Astrocyte (in vitro differentiated cells and primary cell): ENCODE results near the gene TBC1D19.

Source experiments
- EZH2 ChIP-seq: IDR thresholded peaks from 2 replicates; pipeline ENCODE4 v1.6.1; 2012; ENCODE audit warnings: mild to moderate bottlenecking, low read length, inconsistent platforms; ENCODE audit not compliant: insufficient read depth
- TF ChIP-seq, protein P1 (sequence below): IDR thresholded peaks from 2 replicates; pipeline ENCODE4 v1.5.1; 2011; ENCODE audit warnings: low read depth, mild to moderate bottlenecking, inconsistent platforms, low read length, moderate library complexity; ENCODE audit not compliant: insufficient read depth

DNA sequence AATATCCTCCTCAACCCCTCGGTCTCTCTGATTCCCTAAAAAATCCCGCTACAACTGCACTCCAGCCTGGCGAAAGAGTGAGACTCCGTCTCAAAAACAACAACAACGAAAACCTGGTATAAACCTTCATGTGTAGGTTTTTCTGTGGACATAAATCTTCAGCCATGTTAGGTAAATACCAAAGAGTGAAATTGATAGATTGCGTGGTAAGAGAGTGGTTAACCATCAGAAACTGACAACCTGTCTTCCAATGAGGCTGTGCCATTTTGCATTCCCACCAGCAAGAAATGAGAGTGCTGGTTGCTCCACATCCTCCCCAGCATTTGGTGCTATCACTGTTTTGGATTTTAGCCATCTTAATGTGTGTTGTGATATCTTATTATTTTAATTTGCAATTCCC is 10.9 kb downstream of the TBC1D19 start:
- TF ChIP-seq, protein P1, sequence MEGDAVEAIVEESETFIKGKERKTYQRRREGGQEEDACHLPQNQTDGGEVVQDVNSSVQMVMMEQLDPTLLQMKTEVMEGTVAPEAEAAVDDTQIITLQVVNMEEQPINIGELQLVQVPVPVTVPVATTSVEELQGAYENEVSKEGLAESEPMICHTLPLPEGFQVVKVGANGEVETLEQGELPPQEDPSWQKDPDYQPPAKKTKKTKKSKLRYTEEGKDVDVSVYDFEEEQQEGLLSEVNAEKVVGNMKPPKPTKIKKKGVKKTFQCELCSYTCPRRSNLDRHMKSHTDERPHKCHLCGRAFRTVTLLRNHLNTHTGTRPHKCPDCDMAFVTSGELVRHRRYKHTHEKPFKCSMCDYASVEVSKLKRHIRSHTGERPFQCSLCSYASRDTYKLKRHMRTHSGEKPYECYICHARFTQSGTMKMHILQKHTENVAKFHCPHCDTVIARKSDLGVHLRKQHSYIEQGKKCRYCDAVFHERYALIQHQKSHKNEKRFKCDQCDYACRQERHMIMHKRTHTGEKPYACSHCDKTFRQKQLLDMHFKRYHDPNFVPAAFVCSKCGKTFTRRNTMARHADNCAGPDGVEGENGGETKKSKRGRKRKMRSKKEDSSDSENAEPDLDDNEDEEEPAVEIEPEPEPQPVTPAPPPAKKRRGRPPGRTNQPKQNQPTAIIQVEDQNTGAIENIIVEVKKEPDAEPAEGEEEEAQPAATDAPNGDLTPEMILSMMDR: no peak
- no peak for TF ChIP-seq EZH2
